SK-N-SH (cell line): Measurements from ENCODE around the gene ZNF358. TPM values are rescaled to one million over a fixed set of nuclear protein-coding genes. Genes with fewer than 3 reads are reported as not detected.

ENCODE experiments used
- CTCF ChIA-PET: fragments of 300-600, 350-600 bp; formaldehyde crosslinking; extraction: SDS; loops from one replicate; lab custom pipeline; 2021; lab: Yijun Ruan, JAX
- POLR2A ChIA-PET: fragments of 350-600 bp; sonication (Branson Sonifier 250); formaldehyde crosslinking; extraction: SDS; loops from one replicate; lab custom pipeline; 2020; ENCODE audit warnings: antibody characterized with exemption, inconsistent platforms; lab: Yijun Ruan, JAX
- DNase-seq: peaks from one replicate; pipeline ENCODE4 v3.0.0; 2012
- H2AFZ ChIP-seq: fragments of 200-600 bp; sonication (generic); 2 replicates; pipeline ENCODE4 v1.8.1; 2016; ENCODE audit warnings: antibody characterized with exemption, mild to moderate bottlenecking, low read depth
- H3F3A ChIP-seq: fragments of 200-600 bp; sonication (generic); replicated peaks from 2 replicates; pipeline ENCODE3; 2016; ENCODE audit warnings: antibody characterized with exemption, mild to moderate bottlenecking; ENCODE audit not compliant: insufficient read depth
- H3K27ac ChIP-seq, 2 experiments: fragments of 200-500 bp in 1 of 2; fragments of 200-600 bp in 1 of 2; sonication (Bioruptor generic) in 1 of 2; sonication (generic), shearing (Covaris generic) in 1 of 2; 2 replicates each; pipeline versions ENCODE4 v1.5.1 to v1.6.1; 2014 to 2016; ENCODE audit warnings: low read depth in 2 of 2, inconsistent platforms in 1 of 2, low read length in 1 of 2, mild to moderate bottlenecking in 1 of 2, mixed read lengths in 1 of 2
- H3K27me3 ChIP-seq: fragments of 200-600 bp; sonication (generic), shearing (Covaris generic); 2 replicates; pipeline ENCODE4 v1.6.1; 2016; ENCODE audit warnings: mixed run types; ENCODE audit not compliant: insufficient read depth
- H3K36me3 ChIP-seq, 2 experiments: fragments of 200-500 bp in 1 of 2; fragments of 200-600 bp in 1 of 2; sonication (Bioruptor generic) in 1 of 2; sonication (generic) in 1 of 2; replicated peaks in 1 of 2; 2 replicates each; pipeline versions ENCODE3 to v1.5.1; 2014 to 2016; ENCODE audit warnings: low read length in 1 of 2, mild to moderate bottlenecking in 1 of 2; ENCODE audit not compliant: insufficient read depth in 2 of 2, control insufficient read depth in 1 of 2
- H3K4me1 ChIP-seq, 2 experiments: fragments of 200-500 bp in 1 of 2; fragments of 200-600 bp in 1 of 2; sonication (Bioruptor generic) in 1 of 2; sonication (generic), shearing (Covaris generic) in 1 of 2; 2 replicates each; pipeline versions ENCODE4 v1.5.1 to v1.6.1; 2014 to 2016; ENCODE audit warnings: low read depth in 1 of 2, low read length in 1 of 2, mixed run types in 1 of 2; ENCODE audit not compliant: insufficient read depth in 2 of 2, control insufficient read depth in 1 of 2
- H3K4me2 ChIP-seq: fragments of 200-600 bp; sonication (generic), shearing (Covaris generic); 2 replicates; pipeline ENCODE4 v1.6.1; 2017; ENCODE audit warnings: mixed run types
- H3K4me3 ChIP-seq, 2 experiments: fragments of 200-500 bp in 1 of 2; fragments of 200-600 bp in 1 of 2; sonication (Bioruptor generic) in 1 of 2; sonication (generic), shearing (Covaris generic) in 1 of 2; 2 replicates each; pipeline versions ENCODE4 v1.5.1 to v1.8.1; 2014 to 2016; ENCODE audit warnings: low read depth in 2 of 2, inconsistent platforms in 1 of 2, low read length in 1 of 2, mild to moderate bottlenecking in 1 of 2, mixed read lengths in 1 of 2, moderate library complexity in 1 of 2
- H3K79me2 ChIP-seq: fragments of 200-600 bp; sonication (generic); 2 replicates; pipeline ENCODE4 v1.8.1; 2017; ENCODE audit warnings: mild to moderate bottlenecking; ENCODE audit not compliant: insufficient read depth
- H3K9ac ChIP-seq: fragments of 200-600 bp; sonication (generic); 2 replicates; pipeline ENCODE4 v1.6.1; 2017; ENCODE audit warnings: mixed run types
- H3K9me2 ChIP-seq: fragments of 200-600 bp; sonication (generic); 2 replicates; pipeline ENCODE4 v1.6.1; 2017; ENCODE audit warnings: mixed run types
- H3K9me3 ChIP-seq: fragments of 200-600 bp; sonication (generic); 2 replicates; pipeline ENCODE4 v1.6.1; 2017; ENCODE audit warnings: mixed run types, mild to moderate bottlenecking, moderate library complexity
- H4K20me1 ChIP-seq: fragments of 200-600 bp; sonication (generic); 2 replicates; pipeline ENCODE4 v1.6.1; 2017; ENCODE audit warnings: mild to moderate bottlenecking, mixed run types; ENCODE audit not compliant: insufficient read depth
- EP300 ChIP-seq, 2 experiments: IDR thresholded peaks; 2 replicates each; pipeline versions ENCODE4 v1.4.0 to v1.6.1; 2012; ENCODE audit warnings: borderline replicate concordance in 1 of 2, low read depth in 1 of 2, low read length in 1 of 2
- EZH2phosphoT487 ChIP-seq: fragments of 200-600 bp; sonication (generic); IDR thresholded peaks from 2 replicates; pipeline ENCODE4 v1.6.1; 2017; ENCODE audit warnings: low read depth, mixed run types, mild to moderate bottlenecking, antibody characterized with exemption, moderate library complexity, borderline replicate concordance
- FOXJ3 ChIP-seq: sonication (generic); formaldehyde crosslinking; IDR thresholded peaks from 2 replicates; pipeline ENCODE4 v1.5.1; 2020; ENCODE audit warnings: mild to moderate bottlenecking, missing genetic modification reagents
- FOXM1 ChIP-seq: IDR thresholded peaks from 2 replicates; pipeline ENCODE4 v1.4.0; 2012; ENCODE audit warnings: low read depth, mild to moderate bottlenecking
- GABPA ChIP-seq: IDR thresholded peaks from 2 replicates; pipeline ENCODE4 v1.4.0; 2012; ENCODE audit warnings: low read depth, mild to moderate bottlenecking
- JUND ChIP-seq: IDR thresholded peaks from 2 replicates; pipeline ENCODE4 v1.4.0; 2012
- MXI1 ChIP-seq: IDR thresholded peaks from 2 replicates; pipeline ENCODE4 v1.6.1; 2012; ENCODE audit warnings: mild to moderate bottlenecking, low read depth, low read length, improper control_type of control experiment
- NRF1 ChIP-seq: IDR thresholded peaks from 2 replicates; pipeline ENCODE4 v1.6.1; 2012; ENCODE audit warnings: low read depth, mild to moderate bottlenecking, low read length
- RFX5 ChIP-seq: IDR thresholded peaks from 2 replicates; pipeline ENCODE4 v1.6.1; 2012; ENCODE audit warnings: mild to moderate bottlenecking, improper control_type of control experiment, low read length
- RXRA ChIP-seq: IDR thresholded peaks from 2 replicates; pipeline ENCODE4 v1.4.0; 2012; ENCODE audit warnings: low read depth, mild to moderate bottlenecking, borderline replicate concordance
- WGBS: methylation state at CpG from one replicate; pipeline ENCODE4 v1.1.6; 2017; ENCODE audit warnings: low lambda C conversion rate; 5-methylcytosine and 5-hydroxymethylcytosine counted together
- polyA plus RNA-seq, 3 experiments: library from polyadenylated mRNA; depleted of rRNA; stranded (reverse); fragments of >200 nt; gene quantifications; 2 replicates each; pipeline ENCODE4 v1.2.3, GENCODE V29; 2012
- TF ChIP-seq, protein P1 (sequence below): IDR thresholded peaks from 2 replicates; pipeline ENCODE4; 2012
- TF ChIP-seq, protein P2 (sequence below): IDR thresholded peaks from 2 replicates; pipeline ENCODE4 v1.4.0; 2012; ENCODE audit warnings: low read depth, borderline replicate concordance
- TF ChIP-seq, protein P3 (sequence below): fragments of 200-600 bp; sonication (generic); IDR thresholded peaks from 2 replicates; pipeline ENCODE4 v1.6.1; 2017; ENCODE audit warnings: antibody characterized with exemption, mild to moderate bottlenecking, moderate library complexity
- TF ChIP-seq, protein P4 (sequence below): fragments of 150-350 bp; IDR thresholded peaks from 2 replicates; pipeline ENCODE4 v1.6.1; 2017; ENCODE audit warnings: antibody characterized with exemption, low read length, low read depth, borderline replicate concordance
- TF ChIP-seq, protein P5 (sequence below): IDR thresholded peaks from 2 replicates; pipeline ENCODE4 v1.4.0; 2012; ENCODE audit warnings: low read depth

ZNF358 gene
- polyA plus RNA-seq, 1 of the 3 experiments (the other 2 are of a cell fraction), result 49.3 TPM

DNA sequence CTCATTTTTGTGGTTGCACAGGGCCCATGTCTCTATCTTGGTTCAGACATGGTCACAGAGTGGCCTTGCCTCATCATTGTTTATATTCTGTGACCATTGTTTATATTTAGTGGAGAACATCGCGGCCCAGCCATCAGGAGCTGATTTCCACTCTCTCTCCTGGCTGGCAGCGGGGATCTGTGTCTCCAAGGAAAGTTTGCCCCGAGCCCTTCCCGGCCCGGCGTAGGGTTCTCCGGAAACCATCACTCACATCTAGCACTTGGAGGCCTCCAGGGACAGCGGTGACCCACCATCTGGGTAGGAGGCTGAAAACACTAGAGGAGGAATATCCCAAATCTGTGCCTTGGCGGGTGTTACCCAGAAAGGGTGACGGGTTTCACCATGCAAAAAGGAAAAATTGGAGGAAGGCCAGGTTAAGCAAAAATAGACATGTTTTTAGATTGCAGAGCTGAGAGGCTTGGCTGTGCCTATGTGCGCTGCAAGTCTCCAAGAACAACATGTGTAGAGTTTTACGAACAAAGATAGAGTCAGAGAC lies 726 bp upstream of the ZNF358 start:
- peak overlapping the region; percentile 97 for H2AFZ ChIP-seq
- WGBS, result 95% methylated on average over 13 of the region's 13 CpGs
- CTCF ChIA-PET, result interaction anchor here (1.2 kb wide), 1 partner anchor 21 kb away, joined by 3 read pairs; no protein-coding TSS in a partner anchor
- peak overlapping the region; percentile 56 to 78 for H3K27ac ChIP-seq
- peak overlapping the region; percentile 66 to 68; a peak in 3 of 4 replicates for H3K4me3 ChIP-seq
- peak overlapping the region; percentile 84 for H3K9ac ChIP-seq
- H3F3A ChIP-seq, result no peaks in the 10 kb centered on the region
- no peaks in the 10 kb centered on the region for H3K9me2 ChIP-seq
- H3K27me3 ChIP-seq, result no peaks in the 10 kb centered on the region
- TF ChIP-seq EP300 (IDR thresholded peaks at IDR 0.05; ENCODE audit: borderline replicate concordance in 1 of 2, low read depth in 1 of 2, low read length in 1 of 2) (no peak), RFX5 (no peak), NRF1 (no peak), JUND (no peak), EZH2phosphoT487 (no peak), MXI1 (0 out of 2 replicates have a peak, but pooled peaks have one; percentile 4)
- TF ChIP-seq, protein P1, sequence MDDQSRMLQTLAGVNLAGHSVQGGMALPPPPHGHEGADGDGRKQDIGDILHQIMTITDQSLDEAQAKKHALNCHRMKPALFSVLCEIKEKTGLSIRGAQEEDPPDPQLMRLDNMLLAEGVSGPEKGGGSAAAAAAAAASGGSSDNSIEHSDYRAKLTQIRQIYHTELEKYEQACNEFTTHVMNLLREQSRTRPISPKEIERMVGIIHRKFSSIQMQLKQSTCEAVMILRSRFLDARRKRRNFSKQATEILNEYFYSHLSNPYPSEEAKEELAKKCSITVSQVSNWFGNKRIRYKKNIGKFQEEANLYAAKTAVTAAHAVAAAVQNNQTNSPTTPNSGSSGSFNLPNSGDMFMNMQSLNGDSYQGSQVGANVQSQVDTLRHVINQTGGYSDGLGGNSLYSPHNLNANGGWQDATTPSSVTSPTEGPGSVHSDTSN, result no peak
- TF ChIP-seq, protein P2, sequence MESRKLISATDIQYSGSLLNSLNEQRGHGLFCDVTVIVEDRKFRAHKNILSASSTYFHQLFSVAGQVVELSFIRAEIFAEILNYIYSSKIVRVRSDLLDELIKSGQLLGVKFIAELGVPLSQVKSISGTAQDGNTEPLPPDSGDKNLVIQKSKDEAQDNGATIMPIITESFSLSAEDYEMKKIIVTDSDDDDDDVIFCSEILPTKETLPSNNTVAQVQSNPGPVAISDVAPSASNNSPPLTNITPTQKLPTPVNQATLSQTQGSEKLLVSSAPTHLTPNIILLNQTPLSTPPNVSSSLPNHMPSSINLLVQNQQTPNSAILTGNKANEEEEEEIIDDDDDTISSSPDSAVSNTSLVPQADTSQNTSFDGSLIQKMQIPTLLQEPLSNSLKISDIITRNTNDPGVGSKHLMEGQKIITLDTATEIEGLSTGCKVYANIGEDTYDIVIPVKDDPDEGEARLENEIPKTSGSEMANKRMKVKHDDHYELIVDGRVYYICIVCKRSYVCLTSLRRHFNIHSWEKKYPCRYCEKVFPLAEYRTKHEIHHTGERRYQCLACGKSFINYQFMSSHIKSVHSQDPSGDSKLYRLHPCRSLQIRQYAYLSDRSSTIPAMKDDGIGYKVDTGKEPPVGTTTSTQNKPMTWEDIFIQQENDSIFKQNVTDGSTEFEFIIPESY, result no peak
- TF ChIP-seq, all 33 proteins: peak for 1
- POLR2A ChIA-PET, result interaction anchor here (0.6 to 2.5 kb wide), 5 partner anchors 9 to 21 kb away, joined by 3 to 7 read pairs (median 4); partner anchors contain the start of gene PNPLA6
- Histone ChIP-seq H3K4me1 (peaks cover 4 to 24% of the 10 kb centered on the region in 2 experiments; a peak in 2 of 4 replicates), H3K9me3 (no peaks in the 10 kb centered on the region), H3K79me2 (peaks cover 24% of the 10 kb centered on the region), H3K36me3 (peaks cover 0 to 4% of the 10 kb centered on the region in 2 experiments), H4K20me1 (no peaks in the 10 kb centered on the region), H3K4me2 (peak overlapping the region; percentile 81)
- no peak for DNase-seq

DNA sequence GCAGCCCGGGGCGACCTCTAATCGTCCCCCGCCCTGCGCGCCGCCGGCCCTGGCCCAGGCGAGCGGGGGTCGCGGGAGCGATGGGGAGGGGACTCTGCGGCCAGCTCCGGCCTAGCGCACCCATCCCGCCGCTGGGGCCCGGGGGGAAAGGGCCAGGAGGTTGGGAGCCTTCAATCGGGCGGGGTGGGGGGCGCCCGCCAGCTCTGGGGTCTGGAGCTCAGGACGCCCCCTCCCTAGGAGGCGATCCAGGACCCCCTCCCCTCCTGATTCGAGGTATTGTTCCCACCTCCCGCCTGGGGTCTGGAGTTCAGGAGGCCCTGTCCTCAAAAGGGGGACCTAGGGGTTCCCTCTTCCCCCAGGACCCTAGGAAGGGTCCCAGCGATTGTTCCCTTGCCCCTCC lies 430 bp downstream of the ZNF358 start:
- peak overlapping the region; percentile 40 to 80 for H3K27ac ChIP-seq
- POLR2A ChIA-PET, result interaction anchor here (0.9 to 2.5 kb wide), 6 partner anchors 10 to 33 kb away, joined by 3 to 7 read pairs (median 5); partner anchors contain the start of gene PNPLA6
- H3K27me3 ChIP-seq, result no peaks in the 10 kb centered on the region
- no peak overlapping the region; the same call in 1 of the 2 replicates for H2AFZ ChIP-seq
- CTCF ChIA-PET, result interaction anchor here (0.6 to 1.3 kb wide), 6 partner anchors 10 to 533 kb away, joined by 3 to 5 read pairs (median 4); partner anchors contain the start of gene PNPLA6
- peaks cover 6% of the 10 kb centered on the region for H3F3A ChIP-seq
- H3K9me3 ChIP-seq, result no peaks in the 10 kb centered on the region
- no peaks in the 10 kb centered on the region for H4K20me1 ChIP-seq
- peaks cover 4 to 24% of the 10 kb centered on the region in 2 experiments; a peak in 2 of 4 replicates for H3K4me1 ChIP-seq
- peak overlapping the region; percentile 97 for H3K4me2 ChIP-seq
- DNase-seq, result no peak
- H3K9me2 ChIP-seq, result no peaks in the 10 kb centered on the region
- peaks cover 0 to 8% of the 10 kb centered on the region in 2 experiments for H3K36me3 ChIP-seq
- peak overlapping the region; percentile 68 to 69 for H3K4me3 ChIP-seq
- peaks cover 24% of the 10 kb centered on the region for H3K79me2 ChIP-seq
- 17% methylated on average over 1 of the region's 28 CpGs for WGBS
- H3K9ac ChIP-seq, result peak overlapping the region; percentile 93
- TF ChIP-seq FOXJ3 (CRISPR knock-in tag), result no peak
- TF ChIP-seq, protein P3, sequence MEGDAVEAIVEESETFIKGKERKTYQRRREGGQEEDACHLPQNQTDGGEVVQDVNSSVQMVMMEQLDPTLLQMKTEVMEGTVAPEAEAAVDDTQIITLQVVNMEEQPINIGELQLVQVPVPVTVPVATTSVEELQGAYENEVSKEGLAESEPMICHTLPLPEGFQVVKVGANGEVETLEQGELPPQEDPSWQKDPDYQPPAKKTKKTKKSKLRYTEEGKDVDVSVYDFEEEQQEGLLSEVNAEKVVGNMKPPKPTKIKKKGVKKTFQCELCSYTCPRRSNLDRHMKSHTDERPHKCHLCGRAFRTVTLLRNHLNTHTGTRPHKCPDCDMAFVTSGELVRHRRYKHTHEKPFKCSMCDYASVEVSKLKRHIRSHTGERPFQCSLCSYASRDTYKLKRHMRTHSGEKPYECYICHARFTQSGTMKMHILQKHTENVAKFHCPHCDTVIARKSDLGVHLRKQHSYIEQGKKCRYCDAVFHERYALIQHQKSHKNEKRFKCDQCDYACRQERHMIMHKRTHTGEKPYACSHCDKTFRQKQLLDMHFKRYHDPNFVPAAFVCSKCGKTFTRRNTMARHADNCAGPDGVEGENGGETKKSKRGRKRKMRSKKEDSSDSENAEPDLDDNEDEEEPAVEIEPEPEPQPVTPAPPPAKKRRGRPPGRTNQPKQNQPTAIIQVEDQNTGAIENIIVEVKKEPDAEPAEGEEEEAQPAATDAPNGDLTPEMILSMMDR, result no peak
- TF ChIP-seq, protein P4, sequence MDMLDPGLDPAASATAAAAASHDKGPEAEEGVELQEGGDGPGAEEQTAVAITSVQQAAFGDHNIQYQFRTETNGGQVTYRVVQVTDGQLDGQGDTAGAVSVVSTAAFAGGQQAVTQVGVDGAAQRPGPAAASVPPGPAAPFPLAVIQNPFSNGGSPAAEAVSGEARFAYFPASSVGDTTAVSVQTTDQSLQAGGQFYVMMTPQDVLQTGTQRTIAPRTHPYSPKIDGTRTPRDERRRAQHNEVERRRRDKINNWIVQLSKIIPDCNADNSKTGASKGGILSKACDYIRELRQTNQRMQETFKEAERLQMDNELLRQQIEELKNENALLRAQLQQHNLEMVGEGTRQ, result no peak
- TF ChIP-seq, protein P5, sequence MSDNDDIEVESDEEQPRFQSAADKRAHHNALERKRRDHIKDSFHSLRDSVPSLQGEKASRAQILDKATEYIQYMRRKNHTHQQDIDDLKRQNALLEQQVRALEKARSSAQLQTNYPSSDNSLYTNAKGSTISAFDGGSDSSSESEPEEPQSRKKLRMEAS, result no peak
- TF ChIP-seq RXRA, result no peak
- no peak for TF ChIP-seq GABPA
- TF ChIP-seq FOXM1, result no peak
- TF ChIP-seq, protein P2, result no peak
- no peak for TF ChIP-seq RFX5
- no peak for TF ChIP-seq JUND
